Nephron progenitor cell (in vitro differentiated cells): ENCODE results near the gene DNAH17.

Experiments used
- DNase-seq: peaks from one replicate; pipeline ENCODE4 v3.0.0; 2021
- H3K27ac Mint-ChIP-seq: 2 replicates; pipeline ENCODE4 v1.8.0; 2021; ENCODE audit warnings: mild to moderate bottlenecking, moderate library complexity, mixed read lengths
- H3K27me3 Mint-ChIP-seq: 2 replicates; pipeline ENCODE4 v1.8.0; 2021; ENCODE audit warnings: mild to moderate bottlenecking, low read depth, mixed read lengths; ENCODE audit not compliant: poor library complexity
- H3K36me3 Mint-ChIP-seq: 2 replicates; pipeline ENCODE4 v1.8.0; 2021; ENCODE audit warnings: low read depth, mixed read lengths
- H3K4me1 Mint-ChIP-seq: 2 replicates; pipeline ENCODE4 v1.8.0; 2021; ENCODE audit warnings: mixed read lengths
- H3K4me3 Mint-ChIP-seq: 2 replicates; pipeline ENCODE4 v1.8.0; 2021; ENCODE audit warnings: mild to moderate bottlenecking, moderate library complexity, mixed read lengths
- H3K9me3 Mint-ChIP-seq: 2 replicates; pipeline ENCODE4 v1.8.0; 2021; ENCODE audit warnings: mild to moderate bottlenecking, moderate library complexity, mixed read lengths
- TF ChIP-seq, protein P1 (sequence below): fragments of 200-600 bp; sonication (generic); IDR thresholded peaks from 2 replicates; pipeline ENCODE4 v1.5.0; 2021; ENCODE audit warnings: antibody characterized with exemption

DNAH17 gene

DNA sequence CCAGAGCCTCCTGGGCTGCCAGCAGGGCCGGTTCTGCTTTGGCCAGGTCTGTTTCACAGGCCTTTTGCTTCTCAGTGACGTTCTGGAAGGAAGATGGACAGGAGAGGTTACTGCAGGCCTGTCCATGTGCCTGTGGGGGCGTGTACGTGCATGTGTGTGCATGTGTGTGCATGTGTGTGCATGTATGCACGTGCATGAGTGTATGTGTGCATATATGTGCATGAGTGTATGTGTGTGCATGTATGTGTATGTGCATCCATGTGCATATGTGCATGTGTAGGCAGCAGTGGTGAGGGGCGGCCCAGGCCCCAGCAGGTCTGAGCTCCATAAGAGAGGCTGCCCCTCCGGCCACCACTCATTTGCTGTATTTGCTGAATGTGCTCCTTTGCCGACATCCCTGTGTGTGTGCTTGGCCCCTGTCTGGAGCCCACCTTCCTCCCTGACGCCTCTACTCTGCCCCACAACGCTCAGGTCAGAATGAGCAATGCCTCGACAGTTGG is 117.0 kb downstream of the DNAH17 start:
- Mint-ChIP-seq H3K27ac (no peak overlapping the region), H3K36me3 (no peaks in the 10 kb centered on the region), H3K4me3 (no peak overlapping the region), H3K27me3 (no peaks in the 10 kb centered on the region), H3K9me3 (peaks cover 11% of the 10 kb centered on the region), H3K4me1 (peaks cover 19% of the 10 kb centered on the region)
- TF ChIP-seq, protein P1, sequence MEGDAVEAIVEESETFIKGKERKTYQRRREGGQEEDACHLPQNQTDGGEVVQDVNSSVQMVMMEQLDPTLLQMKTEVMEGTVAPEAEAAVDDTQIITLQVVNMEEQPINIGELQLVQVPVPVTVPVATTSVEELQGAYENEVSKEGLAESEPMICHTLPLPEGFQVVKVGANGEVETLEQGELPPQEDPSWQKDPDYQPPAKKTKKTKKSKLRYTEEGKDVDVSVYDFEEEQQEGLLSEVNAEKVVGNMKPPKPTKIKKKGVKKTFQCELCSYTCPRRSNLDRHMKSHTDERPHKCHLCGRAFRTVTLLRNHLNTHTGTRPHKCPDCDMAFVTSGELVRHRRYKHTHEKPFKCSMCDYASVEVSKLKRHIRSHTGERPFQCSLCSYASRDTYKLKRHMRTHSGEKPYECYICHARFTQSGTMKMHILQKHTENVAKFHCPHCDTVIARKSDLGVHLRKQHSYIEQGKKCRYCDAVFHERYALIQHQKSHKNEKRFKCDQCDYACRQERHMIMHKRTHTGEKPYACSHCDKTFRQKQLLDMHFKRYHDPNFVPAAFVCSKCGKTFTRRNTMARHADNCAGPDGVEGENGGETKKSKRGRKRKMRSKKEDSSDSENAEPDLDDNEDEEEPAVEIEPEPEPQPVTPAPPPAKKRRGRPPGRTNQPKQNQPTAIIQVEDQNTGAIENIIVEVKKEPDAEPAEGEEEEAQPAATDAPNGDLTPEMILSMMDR: no peak
- no peak for DNase-seq

DNA sequence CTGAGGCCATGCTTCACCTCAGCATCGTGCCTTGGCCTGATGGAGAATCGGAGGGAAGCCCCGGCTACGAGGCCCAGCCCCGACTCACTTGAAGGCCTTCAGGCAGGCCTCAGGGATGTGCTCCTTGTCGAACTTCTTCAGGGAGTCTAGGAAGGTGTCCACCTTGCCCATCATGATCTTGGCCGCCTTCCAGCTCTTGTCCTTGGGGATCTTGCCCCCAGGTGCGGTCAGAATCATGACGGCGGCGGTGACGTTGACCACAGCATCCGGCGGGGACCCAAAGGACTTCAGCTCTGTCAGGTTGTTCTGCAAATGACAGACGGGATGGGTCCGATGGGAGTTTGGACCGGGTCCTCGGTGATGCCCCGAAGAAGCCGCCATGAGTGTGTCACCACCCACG is 117.5 kb downstream of the DNAH17 start:
- Mint-ChIP-seq H3K36me3 (no peaks in the 10 kb centered on the region), H3K27me3 (no peaks in the 10 kb centered on the region), H3K27ac (no peak overlapping the region), H3K9me3 (peaks cover 8% of the 10 kb centered on the region), H3K4me1 (peaks cover 19% of the 10 kb centered on the region), H3K4me3 (no peak overlapping the region)
- TF ChIP-seq, protein P1: no peak
- DNase-seq: no peak

DNA sequence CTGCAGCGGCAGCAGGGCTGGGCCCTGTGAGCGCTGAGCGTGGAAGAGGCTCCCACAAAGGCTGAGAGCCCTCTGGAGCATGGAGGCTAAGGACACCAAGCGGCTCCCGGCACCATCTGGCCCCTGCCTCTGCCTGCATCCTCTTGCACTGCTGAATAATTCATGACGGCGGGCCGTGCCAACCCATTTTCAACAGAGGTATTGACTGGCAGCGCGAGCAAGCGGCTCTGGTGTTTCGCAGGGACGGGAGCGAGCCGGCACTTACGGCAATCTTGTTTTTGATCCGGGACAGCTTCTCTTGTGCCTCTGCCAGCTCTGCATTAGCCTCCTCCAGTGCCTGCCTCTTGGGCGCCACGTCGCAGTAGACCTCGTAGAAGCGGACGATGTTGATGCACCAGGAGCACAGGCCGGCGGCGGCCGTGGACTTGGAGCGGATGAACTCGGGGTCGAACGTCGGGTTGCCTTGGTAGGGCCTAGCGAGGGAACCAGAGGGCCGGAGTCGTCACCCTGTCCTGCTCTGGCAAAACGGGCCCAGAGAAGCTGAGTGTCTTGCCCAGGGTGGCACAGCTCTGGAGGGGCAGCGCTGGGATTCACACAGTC is 118.4 kb downstream of the DNAH17 start:
- no peak for DNase-seq
- Mint-ChIP-seq H3K27ac (no peak overlapping the region), H3K9me3 (peaks cover 1% of the 10 kb centered on the region), H3K27me3 (peaks cover 4% of the 10 kb centered on the region), H3K4me1 (peaks cover 19% of the 10 kb centered on the region), H3K4me3 (no peak overlapping the region), H3K36me3 (no peaks in the 10 kb centered on the region)
- TF ChIP-seq, protein P1: no peak

DNA sequence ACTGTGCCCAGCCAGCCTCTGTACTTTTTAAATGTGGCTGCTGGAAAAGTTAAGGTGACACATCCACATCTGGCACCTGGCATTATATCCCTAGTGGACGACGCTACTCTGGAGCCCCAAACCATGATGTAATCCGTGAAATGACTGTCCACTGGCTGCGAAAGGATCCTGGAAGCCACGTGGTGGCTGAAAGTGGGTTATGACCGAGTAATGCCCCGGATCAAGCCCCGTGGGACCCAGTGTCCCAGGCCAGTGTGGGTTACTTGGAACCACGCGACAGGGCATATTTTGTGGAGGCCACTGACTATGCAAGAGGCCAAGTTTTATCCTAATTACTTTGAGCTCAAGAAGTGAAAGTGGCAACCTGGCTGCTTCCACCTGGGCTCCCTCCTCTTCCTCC is 119.1 kb downstream of the DNAH17 start:
- H3K4me1 Mint-ChIP-seq: peaks cover 19% of the 10 kb centered on the region
- DNase-seq: no peak
- H3K36me3 Mint-ChIP-seq: no peaks in the 10 kb centered on the region
- no peak overlapping the region for H3K4me3 Mint-ChIP-seq
- no peaks in the 10 kb centered on the region for H3K9me3 Mint-ChIP-seq
- H3K27ac Mint-ChIP-seq: no peak overlapping the region
- TF ChIP-seq, protein P1: no peak
- H3K27me3 Mint-ChIP-seq: peaks cover 6% of the 10 kb centered on the region

DNA sequence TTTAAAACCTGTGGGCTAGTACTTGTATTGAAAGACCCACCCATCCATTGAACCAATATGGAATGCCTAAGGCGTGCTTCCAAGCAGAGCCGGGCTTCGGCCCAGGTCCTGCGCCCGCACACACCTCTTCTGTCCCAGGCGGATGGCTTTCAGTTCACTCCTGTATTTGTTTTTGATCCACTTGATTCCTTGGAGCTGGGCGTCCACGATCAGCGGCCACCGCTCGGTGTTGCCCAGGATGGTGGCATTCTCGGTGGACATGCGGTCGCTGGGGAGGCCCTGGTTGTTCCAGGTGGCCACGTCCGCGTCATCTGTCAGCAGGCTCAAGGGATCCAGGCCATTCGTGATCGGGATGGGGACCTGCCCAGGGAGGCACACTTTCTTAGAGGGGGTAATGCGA is 122.8 kb downstream of the DNAH17 start:
- H3K27me3 Mint-ChIP-seq: peaks cover 7% of the 10 kb centered on the region

DNA sequence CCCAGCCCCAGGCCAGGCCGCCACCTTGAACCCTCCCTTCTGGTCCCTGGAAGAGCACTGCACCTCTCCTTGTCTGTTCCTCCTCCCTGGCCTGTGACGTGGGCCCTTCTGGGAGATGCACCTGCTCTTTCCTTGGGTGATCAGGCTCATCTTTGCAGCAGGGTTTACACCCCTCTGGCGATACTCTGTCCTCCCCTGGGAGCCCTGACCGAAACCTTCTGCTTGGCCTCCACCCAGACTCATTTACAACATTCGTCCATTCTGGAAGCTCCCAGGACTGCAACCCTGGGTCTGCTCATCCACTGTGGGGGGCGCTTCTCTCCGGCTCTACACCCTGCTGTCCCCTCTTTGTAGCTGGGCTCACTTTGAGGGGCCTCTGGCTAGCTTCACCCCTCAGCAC is 125.4 kb downstream of the DNAH17 start:
- Mint-ChIP-seq H3K27me3 (peaks cover 13% of the 10 kb centered on the region), H3K4me1 (peaks cover 7% of the 10 kb centered on the region), H3K9me3 (peaks cover 3% of the 10 kb centered on the region), H3K36me3 (no peaks in the 10 kb centered on the region), H3K4me3 (no peak overlapping the region), H3K27ac (no peak overlapping the region)
- TF ChIP-seq, protein P1: no peak
- no peak for DNase-seq

More for the DNA sequence above, 122.8 kb downstream of the DNAH17 start:
- H3K36me3 Mint-ChIP-seq: no peaks in the 10 kb centered on the region
- H3K9me3 Mint-ChIP-seq: no peaks in the 10 kb centered on the region
- no peak overlapping the region for H3K27ac Mint-ChIP-seq
- no peak for DNase-seq
- H3K4me3 Mint-ChIP-seq: no peak overlapping the region
- H3K4me1 Mint-ChIP-seq: peaks cover 15% of the 10 kb centered on the region
- TF ChIP-seq, protein P1: no peak
